COLO668 (cell line): ENCODE data around the gene ATP10A.
"Not testable (repeated sequence)": the region's sequence is repeated elsewhere in the genome, so short reads cannot be mapped to it uniquely, and the experiment has no call there.

Source experiments
- DNase-seq: peaks from one replicate; lab custom pipeline; 2025; ENCODE audit not compliant: unreplicated experiment; lab: John Stamatoyannopoulos, UW

The ATP10A gene

DNA sequence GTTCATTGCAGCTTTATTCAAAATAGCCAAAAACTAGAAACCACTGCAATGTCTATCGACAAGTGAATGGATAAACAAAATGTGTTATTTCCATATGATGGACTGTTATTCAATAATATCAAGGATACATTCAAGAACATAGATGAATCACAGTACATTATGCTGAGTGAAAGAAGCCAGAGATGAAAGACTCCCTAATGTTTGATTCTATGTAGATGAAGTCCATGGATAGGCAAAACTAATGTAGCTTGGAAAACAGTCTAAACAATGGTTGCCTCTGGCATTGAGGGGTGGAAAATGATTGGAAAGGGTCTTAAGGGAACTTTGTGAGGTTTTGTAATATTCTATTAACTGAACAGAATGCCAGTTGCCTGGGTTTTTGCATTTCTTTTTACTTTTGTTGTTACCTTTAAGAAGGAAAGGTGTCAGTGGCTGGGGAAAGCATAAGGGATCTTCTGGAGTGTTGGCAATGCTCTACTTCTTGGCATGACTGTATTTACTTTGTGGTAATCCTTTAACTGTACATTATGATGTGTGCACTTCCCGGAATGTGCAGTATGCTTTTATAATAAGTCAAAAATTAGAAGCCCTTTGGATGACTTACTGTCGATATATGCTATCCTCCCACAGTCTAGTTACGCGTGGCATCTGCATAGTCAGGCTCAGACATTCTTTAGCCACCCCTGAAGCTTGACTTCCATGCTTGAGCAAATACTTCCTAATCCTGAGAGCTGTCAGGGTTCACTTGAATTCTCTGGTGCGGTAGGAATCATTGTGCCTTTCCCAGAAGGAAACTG, 20.5 kb upstream of the ATP10A start:
- DNase-seq = no peak

DNA sequence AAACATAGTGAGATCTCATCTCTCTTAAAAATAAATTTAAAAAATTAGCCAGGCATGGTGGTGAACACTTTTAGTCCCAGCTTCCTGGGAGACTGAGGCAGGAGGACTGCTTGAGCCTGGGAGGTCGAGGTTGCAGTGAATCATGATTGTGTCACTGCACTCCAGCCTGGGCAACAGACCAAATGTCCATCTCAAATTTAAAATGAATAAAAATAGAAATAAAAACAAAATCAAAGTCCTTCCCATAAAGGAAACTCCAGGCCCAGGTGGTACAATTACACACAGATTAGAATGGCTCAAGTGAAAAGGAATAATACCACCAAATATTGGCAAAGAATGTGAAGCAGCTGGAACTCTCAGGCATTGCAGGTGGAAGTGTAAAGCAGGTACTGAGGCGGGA, 19.3 kb upstream of the ATP10A start:
- DNase-seq = no peak

DNA sequence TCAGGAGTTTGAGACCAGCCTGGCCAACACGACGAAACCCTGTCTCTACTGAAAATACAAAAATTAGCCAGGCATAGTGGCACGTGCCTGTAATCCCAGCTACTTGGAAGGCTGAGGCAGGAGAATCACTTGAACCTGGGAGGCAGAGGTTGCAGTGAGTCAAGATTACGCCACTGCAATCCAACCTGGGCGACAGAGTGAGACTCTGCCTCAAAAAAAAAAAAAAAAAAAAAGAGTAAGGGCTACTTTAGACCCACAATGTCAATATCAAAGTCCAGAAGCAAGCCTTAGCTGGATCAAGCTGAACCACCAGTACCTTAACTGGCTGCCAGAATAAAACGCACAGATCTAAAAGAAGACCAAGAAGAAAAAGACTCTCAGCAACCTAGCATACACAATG, 17.8 kb upstream of the ATP10A start:
- not testable (repeated sequence) for DNase-seq

DNA sequence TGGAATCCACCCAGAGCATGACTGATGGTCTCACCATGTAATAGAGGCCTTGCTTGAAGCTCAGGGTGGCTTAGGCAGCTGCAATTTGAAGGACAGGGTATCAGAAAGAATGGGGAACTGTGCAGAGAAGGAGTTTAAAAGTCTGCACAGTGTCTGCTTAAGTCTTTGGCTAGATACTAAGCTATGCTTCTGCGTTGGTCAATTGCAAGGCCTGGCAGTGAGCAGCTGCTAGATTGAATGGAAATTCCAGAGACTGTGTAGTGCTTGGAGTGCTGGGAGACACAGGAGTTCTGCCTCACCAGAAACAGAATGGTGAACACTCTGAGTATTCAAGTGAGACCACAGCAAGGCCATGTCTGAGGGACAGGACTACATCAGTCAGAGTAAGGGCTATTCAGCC, 17.3 kb upstream of the ATP10A start:
- DNase-seq = no peak

DNA sequence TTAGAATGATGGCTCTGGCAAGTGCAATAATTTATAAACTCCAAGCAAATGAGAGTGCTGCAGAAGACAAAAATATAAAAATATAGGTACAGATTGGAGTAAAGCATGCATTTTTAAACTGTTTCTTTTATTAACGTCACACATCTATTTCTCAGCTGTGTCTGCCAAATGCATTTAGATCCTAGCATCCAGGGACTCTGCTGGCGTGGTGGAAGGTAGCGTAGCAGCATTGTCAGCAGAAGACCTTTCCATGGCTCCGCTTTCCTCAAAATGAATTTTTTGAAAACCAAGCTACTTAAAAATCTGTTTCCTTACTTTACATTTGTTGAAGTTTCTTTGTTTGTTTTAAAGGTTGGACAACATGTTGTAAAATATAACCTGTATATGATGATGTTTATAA, 16.3 kb upstream of the ATP10A start:
- no peak for DNase-seq

DNA sequence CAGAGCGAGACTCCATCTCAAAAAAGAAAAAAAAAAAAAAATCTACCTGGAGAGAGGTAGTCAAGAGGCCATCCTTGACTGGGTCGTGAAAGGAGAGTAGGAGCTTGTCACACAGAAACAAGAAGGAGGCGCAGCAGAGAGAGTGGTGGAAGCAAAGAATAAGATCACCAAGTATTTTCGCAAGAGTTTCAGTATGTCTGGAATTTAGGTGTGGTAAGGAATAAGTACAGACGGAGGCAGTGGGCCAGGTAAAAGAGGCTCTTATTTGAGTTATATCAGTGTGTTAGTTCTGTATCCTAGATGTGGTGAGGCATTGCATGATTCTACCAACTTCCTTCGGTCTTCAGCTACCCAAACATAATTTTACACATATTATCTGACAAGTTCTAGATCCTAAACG, 14.6 kb upstream of the ATP10A start:
- no peak for DNase-seq

DNA sequence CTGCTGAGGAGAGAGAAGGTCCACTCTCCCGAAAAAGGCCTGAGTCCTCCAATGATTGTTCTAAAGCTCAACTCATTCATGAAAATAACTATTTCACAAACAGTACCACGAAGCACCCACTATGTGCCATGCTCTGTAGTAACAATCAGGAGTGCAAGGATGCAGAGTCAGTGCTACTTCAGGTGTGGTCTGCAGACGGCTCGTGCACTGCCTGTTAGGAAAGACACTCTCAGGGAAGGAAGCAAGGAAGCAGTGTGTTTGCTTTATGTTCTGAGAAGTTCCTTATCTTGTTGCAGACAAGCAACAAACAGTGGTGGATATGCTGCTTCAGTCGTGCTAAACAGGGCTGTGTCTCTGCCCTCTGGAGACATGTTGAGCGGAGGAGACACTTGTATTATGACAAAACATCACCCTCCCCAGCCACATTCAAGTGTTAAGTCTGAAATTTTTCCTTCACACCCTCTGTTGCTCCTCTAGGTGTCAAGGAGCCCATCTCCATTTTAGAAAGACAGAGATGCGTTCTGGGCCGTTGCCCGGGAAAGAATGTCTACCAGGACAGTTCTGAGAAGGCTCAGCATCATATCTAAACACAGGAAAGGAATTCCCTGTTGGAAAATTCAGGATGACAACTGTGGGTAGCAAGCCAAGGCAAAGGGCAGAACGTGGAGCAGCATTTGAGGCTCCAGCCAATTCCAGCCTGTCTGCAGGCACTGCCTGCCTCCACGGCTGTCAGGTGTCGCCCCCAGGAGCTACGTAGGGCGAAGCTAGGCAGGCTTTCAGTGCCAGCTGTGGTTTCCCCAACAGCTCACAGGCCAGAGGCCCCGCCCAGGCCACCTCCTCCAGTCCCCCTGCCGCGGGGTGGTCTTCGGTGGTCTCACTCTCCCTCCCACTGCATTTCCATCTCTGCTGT, 13.4 kb upstream of the ATP10A start:
- no peak for DNase-seq

DNA sequence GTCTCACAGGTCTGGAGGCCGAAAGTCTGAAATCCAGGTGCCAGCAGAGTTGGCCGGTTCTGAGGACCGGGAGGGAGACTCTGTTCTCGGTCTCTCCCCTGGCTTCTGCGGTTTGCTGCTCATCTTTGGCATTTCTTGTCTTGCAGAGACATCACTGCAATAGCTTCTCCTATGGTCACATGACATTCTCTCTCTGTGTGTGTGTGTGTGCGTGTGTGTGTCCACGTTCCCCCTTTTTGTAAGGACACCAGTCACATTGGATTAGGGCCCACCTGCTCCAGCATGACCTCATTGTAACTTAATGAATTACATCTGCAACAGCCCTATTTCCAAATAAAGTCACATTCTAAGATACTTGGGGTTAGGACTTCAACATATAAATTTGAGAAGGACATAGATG, 12.4 kb upstream of the ATP10A start:
- no peak for DNase-seq

DNA sequence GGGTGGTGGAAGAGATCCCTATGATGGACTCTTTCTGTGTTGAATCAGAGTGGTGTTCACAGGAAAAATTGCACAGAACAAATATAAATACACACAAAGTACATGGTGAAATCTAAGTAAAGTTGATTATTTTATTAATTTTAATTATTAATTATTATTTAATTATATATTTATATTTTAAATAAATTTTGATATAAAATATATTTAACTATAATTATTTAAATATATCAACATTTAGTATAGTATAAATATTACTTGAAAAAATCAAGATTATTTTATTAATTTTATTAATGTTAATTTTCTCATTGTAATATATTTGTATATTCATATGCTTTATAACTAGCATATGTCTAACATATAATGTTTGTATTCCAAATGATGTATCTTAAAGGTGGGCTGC, 11.3 kb upstream of the ATP10A start:
- no peak for DNase-seq

DNA sequence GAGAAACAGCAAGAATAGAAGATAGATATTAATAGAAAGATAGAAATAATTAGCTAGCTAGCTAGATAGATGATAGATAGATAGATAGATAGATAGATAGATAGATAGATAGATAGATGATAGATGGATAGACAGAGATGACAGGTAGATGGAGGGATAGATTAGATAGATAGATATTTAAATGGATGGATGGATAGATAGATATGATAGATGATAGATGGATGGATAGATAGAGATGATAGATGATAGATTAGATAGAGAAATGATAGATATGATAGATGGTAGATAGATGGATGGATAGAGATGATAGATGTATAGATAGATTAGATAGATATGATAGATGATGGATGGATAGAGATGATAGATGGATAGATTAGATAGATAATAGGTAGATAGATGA, 8.3 kb upstream of the ATP10A start:
- no peak for DNase-seq

DNA sequence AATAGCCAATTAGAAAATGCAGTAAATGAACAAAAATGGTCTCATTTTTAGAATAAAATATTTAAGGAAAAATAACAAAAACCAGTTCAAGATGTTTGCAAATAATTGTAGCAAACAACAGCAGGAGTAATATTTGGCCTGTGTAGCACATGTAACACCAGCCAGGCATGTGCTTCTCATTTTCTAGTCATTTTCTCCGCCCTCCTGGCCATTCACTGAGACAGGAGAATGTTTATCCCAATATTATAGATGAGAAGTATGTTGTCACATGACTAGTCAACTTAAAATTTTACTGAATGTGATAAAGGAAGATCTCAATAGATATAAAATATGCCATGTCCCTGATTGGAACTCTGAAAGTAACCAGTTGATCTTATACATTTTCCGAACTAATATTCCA, 7.8 kb upstream of the ATP10A start:
- DNase-seq = no peak

DNA sequence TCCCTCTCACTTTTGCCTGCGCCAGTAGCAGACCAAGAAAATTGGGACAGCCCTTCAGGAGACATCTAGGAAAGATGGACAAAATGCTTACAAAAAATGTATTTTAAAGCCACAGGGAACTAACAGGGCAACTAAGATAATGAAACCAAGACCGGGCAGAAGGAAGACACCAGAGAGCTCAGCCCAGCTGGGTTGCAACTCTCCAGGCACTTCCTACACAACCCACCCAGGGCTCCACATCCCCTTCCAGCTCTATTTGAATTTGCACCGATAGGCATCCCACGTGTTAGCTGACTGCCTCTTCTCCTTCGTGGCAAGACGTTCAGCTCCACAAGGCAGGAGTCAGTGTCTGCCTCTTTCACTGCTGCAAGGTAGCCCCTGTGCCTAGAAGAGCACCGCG, 6.6 kb upstream of the ATP10A start:
- DNase-seq = no peak

DNA sequence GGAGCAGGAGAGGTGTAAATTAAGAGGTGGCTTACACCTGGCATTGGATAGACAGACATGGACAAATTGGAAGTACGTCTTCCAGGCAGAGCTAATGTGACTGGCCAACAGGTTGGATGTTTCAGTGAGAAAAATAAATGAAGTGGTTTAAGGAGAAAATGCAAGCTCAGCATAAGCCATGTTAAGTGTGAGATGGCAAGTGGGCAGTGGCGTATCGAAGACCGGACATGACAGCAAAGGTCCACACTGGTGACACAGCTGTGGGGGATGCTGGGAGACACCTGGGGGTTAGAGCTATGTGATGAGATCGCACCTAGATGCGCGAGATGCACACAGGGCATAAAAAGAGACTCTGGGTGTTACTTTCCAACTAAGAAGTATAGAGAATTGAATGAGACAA, 3.7 kb upstream of the ATP10A start:
- DNase-seq = no peak

DNA sequence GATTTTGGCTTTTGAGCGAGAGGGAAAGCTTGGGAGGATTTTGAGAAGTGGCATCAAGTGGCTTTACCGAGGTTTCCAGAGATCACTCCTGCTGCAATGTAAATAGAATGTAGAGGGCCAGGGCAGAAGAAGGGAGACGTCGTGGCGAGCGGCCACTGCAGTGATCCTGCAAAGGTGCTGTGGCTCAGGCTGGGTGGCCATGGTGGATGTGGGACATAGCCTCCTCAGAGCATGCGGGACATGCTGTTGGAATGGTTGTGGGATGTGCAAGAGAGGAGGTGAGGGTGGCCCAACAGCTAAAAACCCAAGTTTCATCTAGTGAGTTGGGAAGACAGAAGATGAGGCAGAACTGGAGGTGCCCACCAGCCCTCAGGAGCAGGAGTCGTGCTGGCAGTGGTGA, 3.1 kb upstream of the ATP10A start:
- no peak for DNase-seq

DNA sequence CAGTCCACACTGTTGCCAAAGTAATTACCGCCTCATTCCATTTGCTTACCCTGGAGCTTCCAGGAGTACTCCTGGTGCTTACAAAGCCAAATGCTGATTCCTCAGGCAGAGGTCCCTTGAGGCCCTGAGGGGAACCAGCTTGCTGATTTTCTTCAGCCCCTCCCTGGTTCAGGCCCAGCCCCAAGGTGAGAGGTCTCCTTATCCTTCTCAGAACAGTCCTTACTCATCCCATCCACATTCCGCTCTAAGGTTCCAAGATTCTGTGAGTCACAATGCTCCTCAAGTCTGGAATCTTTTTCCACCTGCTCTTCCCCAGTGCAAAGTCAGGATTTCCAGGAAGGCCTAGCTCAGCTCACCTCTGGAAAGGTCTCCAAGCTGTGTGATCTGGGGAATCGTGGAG, 1.8 kb upstream of the ATP10A start:
- no peak for DNase-seq

DNA sequence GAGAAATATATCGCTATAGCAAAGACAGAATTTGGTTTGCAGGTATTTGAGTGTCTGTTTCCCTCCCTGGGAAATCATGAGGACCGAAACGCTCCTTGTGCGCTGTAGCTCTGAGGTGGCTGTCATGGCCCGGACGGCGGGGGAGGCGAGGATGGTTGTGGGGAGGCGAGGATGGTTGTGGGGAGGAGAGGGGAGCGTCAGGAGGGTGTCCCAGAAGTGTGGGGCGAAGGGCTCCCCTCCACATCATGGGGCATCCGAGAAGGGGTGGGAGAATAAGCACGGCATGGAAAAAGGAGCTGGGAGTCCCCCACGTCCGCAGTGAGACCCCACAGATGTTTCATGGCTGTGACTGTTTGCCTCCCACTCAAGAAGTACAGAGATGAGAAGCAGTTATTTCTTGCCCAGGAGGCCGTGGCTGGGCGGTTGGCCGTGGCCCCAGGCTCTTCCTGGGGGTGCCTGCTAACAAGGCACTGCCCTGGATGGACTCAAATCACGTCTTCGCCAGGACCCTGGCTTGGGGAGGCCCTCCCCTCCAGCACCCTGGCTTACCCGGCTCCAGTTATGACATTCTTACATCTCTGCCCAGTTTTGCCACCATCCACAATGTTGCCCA, 947 bp upstream of the ATP10A start:
- DNase-seq = no peak

DNA sequence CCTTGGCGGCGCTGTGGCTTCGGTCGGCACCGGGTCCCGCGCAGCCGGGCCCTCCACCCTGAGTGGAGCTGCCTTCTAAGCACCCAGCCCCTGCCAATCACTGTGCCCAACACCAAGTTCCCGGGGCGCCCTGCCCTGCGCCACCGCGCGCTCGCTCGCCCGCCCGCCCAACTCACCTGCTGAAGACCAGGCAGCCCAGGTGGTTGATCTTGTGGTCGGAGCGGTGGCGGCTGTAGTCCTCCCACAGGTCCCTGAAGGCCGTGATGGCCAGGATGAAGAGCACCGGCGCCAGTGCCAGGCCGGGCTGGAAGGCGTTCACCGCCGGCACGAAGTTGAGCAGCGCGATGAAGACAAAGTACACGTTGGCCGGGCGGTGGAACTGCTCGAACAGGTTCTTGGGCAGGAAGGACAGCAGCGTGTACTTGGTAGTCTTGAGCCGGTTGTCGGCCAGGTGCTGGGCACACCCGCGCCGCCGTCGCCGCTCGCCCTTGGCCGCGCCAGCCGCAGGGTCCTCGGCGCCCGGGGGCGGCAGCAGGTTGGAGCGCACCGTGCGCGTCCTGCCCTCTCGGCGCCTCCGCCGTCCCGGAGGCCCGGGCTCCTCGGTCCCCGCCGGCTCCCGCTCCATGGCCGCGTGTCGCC, 536 bp downstream of the ATP10A start:
- DNase-seq = peak; percentile 47

DNA sequence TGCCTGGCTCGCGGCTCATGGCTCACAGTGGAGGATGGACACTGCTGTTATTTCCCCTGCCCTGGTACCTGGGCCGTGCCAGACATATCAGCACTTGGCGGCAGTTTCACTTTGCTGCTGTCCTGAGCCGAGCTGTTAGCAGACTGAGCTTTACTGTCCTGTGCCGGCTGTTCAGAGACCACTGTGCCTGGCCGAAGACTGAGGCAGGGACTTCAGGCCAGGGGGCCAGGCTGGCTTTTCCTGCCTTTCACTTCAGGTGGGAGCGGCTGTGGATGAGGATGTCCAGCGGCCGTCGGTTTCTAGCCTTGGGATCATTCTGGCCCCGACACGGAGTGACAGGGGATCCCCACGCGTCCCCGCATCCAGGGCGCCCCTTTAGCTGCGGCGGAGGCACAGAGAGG, 1.1 kb downstream of the ATP10A start:
- DNase-seq = no peak

DNA sequence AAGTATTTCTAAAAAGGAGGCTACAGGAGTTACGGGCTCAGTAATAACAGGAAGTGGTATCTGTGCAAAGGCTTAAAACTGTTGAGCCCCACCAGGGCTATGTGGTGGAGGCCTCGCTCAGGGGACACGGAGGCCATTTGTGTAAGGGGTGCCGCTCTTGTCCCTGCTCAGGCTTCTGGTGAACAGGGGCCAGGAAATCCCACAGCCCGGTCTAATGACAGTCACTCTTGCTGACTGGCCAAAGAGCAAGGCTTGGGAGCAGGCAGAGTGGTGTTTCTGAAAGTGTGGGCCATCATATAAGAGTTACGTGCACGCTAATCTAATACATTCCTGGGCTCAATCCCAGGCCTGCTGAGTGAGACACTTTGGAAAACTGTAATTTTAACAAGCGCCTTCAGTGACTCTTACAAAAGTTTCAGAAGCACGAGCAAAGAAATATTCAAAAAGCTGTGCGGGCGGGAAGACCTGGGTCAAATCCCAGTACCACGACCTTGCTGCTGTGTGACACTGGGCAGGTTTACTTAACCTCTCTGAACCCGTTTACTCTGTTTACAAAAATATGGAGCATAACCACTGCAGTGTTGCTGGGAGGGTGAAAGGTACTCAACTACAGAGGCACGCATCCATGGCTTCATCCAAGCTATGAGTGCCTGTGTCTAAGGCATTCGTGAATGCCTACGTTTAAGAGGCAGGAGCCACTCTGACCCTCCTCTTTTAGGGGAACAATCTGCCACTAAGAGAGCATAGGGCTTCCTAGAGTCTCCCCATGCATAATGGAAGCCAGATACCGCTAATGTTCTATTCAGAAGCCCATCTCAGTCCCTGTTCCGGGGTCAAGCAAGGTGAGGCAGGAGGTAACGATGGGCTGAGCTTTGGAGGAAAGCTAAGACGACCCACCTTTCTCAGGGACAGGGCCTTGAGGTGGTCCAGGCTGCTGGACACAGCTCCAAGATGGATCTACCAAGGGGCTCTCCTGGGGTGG, 2.0 kb downstream of the ATP10A start:
- no peak for DNase-seq
